Mesodermal cell (in vitro differentiated cells): Measurements from ENCODE around the gene DHRS13.
A peak's percentile ranks its signal among the peaks of the same experiment; 100 is the strongest.
"Not testable (repeated sequence)": the region's sequence is repeated elsewhere in the genome, so short reads cannot be mapped to it uniquely, and the experiment has no call there.

Experiments
- H3K27ac ChIP-seq: 2 replicates; pipeline ENCODE4 v1.7.0; 2013; ENCODE audit warnings: mild to moderate bottlenecking, low read depth, low read length, moderate library complexity; ENCODE audit not compliant: severe bottlenecking
- H3K36me3 ChIP-seq: 2 replicates; pipeline ENCODE4 v1.7.1; 2013; ENCODE audit warnings: mild to moderate bottlenecking, low read length, moderate library complexity; ENCODE audit not compliant: control insufficient read depth, insufficient read depth
- H3K4me1 ChIP-seq: one replicate; pipeline ENCODE4 v1.7.1; 2013; ENCODE audit warnings: mild to moderate bottlenecking, low read length; ENCODE audit not compliant: insufficient read depth, control insufficient read depth, poor library complexity, severe bottlenecking
- H3K4me3 ChIP-seq: 2 replicates; pipeline ENCODE4 v1.7.0; 2013; ENCODE audit warnings: low read length, control low read depth, mild to moderate bottlenecking; ENCODE audit not compliant: insufficient read depth, poor library complexity, severe bottlenecking; ENCODE audit errors: extremely low read depth
- H3K9me3 ChIP-seq: 2 replicates; pipeline ENCODE4 v1.7.1; 2013; ENCODE audit warnings: mild to moderate bottlenecking, low read length, moderate library complexity; ENCODE audit not compliant: control insufficient read depth
- WGBS, 2 experiments: methylation state at CpG; one replicate each; pipeline ENCODE4 v1.1.5; 2013; ENCODE audit warnings: missing lambda C conversion rate in 2 of 2; ENCODE audit not compliant: insufficient coverage in 2 of 2; 5-methylcytosine and 5-hydroxymethylcytosine counted together

The DHRS13 gene

GRCh38 chr17:28934508-28934907, 31.6 kb upstream of the DHRS13 start:
- 92 to 97% methylated on average over 8 of the region's 8 CpGs for WGBS, 2 experiments
- H3K9me3 ChIP-seq, H3K4me1 ChIP-seq, H3K4me3 ChIP-seq, H3K27ac ChIP-seq: not testable (repeated sequence)
- H3K36me3 ChIP-seq: peaks cover 54% of the 10 kb centered on the region

- Histone ChIP-seq H3K27ac (no peak overlapping the region), H3K4me1 (no peaks in the 10 kb centered on the region), H3K4me3 (no peak overlapping the region), H3K9me3 (peaks cover 6% of the 10 kb centered on the region), H3K36me3 (peaks cover 77% of the 10 kb centered on the region)
- 98 to 100% methylated on average over 2 of the region's 2 CpGs for WGBS, 2 experiments
These were observed 26.9 kb upstream of the DHRS13 start for GRCh38 chr17:28929787-28930186.

DNA sequence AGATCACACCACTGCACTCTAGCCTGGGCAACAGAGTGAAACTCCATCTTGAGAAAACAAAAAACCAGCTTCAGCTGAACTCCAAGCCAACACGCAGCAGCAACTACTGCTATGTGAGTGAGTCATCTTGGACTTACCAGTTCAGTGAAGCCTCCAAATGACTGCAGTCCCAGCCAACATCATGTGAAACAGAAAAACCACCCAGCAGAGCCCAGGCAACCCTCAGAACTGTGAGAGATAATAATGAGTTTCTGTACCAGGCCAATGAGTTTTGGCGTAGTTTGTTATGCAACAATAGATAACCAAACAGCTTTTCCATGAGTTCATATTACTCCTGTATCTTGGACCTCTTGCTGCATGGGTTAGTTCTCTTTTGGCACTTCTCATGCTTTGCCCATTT, 25.2 kb upstream of the DHRS13 start:
- H3K4me1 ChIP-seq: no peaks in the 10 kb centered on the region
- H3K9me3 ChIP-seq: peaks cover 6% of the 10 kb centered on the region
- H3K4me3 ChIP-seq: no peak overlapping the region
- peaks cover 82% of the 10 kb centered on the region for H3K36me3 ChIP-seq
- H3K27ac ChIP-seq: no peak overlapping the region
- 94 to 100% methylated on average over 1 to 2 of the region's 2 CpGs for WGBS, 2 experiments

DNA sequence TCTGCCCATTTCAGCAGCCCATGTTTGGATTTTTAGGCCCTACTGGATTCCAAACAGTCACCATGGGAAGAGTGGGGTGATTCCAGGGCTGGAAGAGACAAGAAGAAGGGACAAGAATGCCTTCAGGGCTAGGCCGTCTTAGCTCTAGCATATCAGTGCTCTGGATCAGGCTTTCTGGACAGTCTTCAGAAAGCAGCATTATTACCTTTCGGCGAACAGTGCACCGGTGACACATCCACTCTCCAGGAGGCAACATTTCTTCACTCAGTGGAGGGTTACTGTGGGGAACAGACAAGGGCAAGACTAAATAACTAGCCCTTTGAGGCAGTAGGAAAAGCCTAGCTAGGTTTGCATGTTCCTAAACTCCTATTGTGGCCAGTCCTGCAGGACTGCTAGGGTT, 23.9 kb upstream of the DHRS13 start:
- Histone ChIP-seq H3K9me3 (peaks cover 6% of the 10 kb centered on the region), H3K4me3 (no peak overlapping the region), H3K36me3 (peaks cover 88% of the 10 kb centered on the region), H3K4me1 (no peaks in the 10 kb centered on the region), H3K27ac (peak overlapping the region; percentile 30)
- 95 to 100% methylated on average over 1 to 4 of the region's 4 CpGs for WGBS, 2 experiments

- Histone ChIP-seq H3K27ac (peak overlapping the region; percentile 30), H3K36me3 (peaks cover 92% of the 10 kb centered on the region), H3K4me1 (no peaks in the 10 kb centered on the region), H3K9me3 (peaks cover 6% of the 10 kb centered on the region), H3K4me3 (no peak overlapping the region)
- 95 to 100% methylated on average over 2 of the region's 2 CpGs for WGBS, 2 experiments
These were observed 23.5 kb upstream of the DHRS13 start for GRCh38 chr17:28926366-28926765.

GRCh38 chr17:28925912-28926365, 23.1 kb upstream of the DHRS13 start:
- 100% methylated on average over 1 of the region's 2 CpGs; no CpG with 5 or more reads in 1 of the 2 experiments for WGBS, 2 experiments
- Histone ChIP-seq H3K36me3 (peaks cover 94% of the 10 kb centered on the region), H3K4me1 (no peaks in the 10 kb centered on the region), H3K9me3 (peaks cover 6% of the 10 kb centered on the region), H3K27ac (peak overlapping the region; percentile 30), H3K4me3 (no peak overlapping the region)

DNA sequence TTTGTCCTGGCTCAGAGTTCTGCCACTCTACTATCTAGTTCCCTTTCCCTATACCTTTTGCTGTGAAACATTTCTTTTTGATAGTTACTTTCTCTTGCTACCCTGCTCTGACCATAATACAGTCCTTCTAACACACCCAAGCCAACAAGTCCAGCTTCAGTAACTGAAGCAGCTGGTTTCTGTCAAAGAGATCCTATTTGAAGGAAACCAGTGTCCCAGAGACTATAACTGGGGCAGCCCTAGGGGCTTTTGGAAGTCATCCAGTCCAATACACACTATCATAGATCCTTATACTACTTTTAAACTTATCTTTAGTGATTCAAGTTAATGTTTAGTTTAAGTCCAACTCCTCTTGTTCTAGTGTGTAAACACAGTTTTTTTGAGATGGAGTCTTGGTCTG, 17.3 kb upstream of the DHRS13 start:
- Histone ChIP-seq H3K27ac (no peak overlapping the region), H3K36me3 (peaks cover 97% of the 10 kb centered on the region), H3K9me3 (no peaks in the 10 kb centered on the region), H3K4me3 (no peak overlapping the region), H3K4me1 (no peaks in the 10 kb centered on the region)

DNA sequence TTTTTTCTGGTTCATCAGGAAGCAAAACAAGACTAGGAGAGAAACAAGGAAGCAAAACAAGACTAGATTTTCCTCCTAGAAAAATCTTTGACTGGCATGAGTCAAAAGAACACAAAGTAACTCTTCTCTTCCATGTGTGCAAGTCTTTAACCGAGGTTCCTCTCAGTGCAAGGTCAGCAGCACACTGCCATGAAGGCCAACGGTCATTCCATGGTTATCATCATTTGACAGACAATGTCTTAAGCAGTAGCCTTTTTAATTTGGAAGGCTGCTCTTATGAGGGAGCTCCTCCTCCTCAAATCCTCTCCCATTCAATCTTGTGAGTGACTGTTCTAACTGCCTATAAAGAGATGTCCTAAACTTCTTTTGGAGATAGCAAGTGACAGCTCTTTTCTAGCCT, 15.4 kb upstream of the DHRS13 start:
- 95 to 96% methylated on average over 2 of the region's 2 CpGs for WGBS, 2 experiments

GRCh38 chr17:28917465-28917864, 14.6 kb upstream of the DHRS13 start:
- H3K9me3 ChIP-seq: no peaks in the 10 kb centered on the region
- H3K27ac ChIP-seq: no peak overlapping the region
- 93 to 95% methylated on average over 5 of the region's 5 CpGs for WGBS, 2 experiments
- peaks cover 99% of the 10 kb centered on the region for H3K36me3 ChIP-seq
- no peaks in the 10 kb centered on the region for H3K4me1 ChIP-seq
- H3K4me3 ChIP-seq: no peak overlapping the region

More for the DNA sequence above, 15.4 kb upstream of the DHRS13 start:
- Histone ChIP-seq H3K9me3 (no peaks in the 10 kb centered on the region), H3K27ac (no peak overlapping the region), H3K4me1 (no peaks in the 10 kb centered on the region), H3K4me3 (no peak overlapping the region), H3K36me3 (peaks cover 99% of the 10 kb centered on the region)

DNA sequence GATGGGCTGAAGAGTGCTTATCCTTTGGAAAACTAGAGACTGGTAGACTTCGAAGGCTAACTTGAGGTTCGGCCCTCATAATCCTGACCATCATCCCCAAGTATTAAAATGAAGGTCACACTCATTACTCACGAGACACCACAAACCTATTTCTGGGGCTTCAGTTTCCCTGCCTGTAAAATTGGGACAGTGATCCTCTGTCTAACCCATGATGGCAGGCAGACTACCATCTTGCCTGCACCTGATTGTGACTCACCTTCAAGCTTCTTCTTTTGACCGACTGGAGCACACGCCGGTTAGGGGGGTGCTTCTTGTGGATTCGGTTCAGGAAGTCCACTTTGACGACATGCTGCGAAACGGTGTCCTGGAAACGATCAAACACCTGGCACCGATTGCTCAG, 14.2 kb upstream of the DHRS13 start:
- H3K4me1 ChIP-seq: no peaks in the 10 kb centered on the region
- peak overlapping the region; percentile 16 for H3K27ac ChIP-seq
- H3K4me3 ChIP-seq: no peak overlapping the region
- H3K9me3 ChIP-seq: no peaks in the 10 kb centered on the region
- 97 to 98% methylated on average over 10 to 12 of the region's 12 CpGs for whole genome bisulfite sequencing, 2 experiments
- H3K36me3 ChIP-seq: peaks cover 100% of the 10 kb centered on the region

DNA sequence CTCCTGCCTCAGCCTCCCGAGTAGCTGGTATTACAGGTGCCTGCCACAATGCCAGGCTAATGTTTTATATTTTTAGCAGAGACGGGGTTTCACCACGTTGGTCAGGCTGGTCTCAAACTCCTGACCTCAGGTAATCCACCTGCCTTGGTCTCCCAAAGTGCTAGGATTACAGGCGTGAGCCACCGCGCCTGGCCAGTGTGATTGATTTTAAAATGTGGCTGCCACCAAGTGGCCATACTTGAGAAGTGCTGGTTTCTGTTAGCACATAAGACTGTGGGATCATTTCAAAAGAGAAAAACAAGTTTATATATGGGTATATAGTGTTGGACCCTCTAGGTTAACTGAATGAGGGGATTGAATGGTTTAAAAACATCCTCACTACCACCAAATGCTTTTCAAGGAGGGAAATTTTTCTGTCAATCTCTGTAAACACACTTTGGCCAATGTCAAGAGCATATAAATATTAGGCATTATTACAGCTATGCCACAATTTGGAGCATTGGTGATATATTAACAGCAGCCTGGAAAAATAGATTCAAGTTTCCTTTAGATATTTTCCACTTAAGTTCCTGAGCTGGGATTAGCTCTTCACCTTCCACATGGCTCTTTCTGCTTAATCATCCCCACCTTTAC, 13.5 kb upstream of the DHRS13 start:
- Histone ChIP-seq H3K27ac (no peak overlapping the region), H3K9me3 (no peaks in the 10 kb centered on the region), H3K4me3 (no peak overlapping the region), H3K4me1 (no peaks in the 10 kb centered on the region), H3K36me3 (peaks cover 100% of the 10 kb centered on the region)
- 78 to 81% methylated on average over 6 of the region's 6 CpGs for WGBS, 2 experiments
